ENCODE data around the gene PRPF40A.

DNA sequence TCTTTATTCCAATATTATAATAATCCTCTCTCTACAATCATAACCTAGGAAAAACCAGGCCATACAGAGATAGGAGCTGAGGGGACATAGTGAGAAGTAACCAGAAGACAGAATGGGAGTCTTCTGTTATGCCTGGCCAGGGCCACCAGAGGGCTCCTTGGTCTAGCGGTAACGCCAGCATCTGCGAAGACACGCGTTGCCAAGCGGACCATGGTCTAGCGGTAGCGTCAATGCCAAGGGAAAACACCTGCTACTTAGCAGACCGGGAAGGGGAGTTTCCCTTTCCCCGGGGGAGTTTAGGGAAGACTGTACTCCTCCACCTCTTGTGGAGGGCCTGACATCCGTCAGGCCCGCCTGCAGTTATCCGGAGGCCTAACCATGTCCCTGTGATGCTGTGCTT lies 37.8 kb upstream of the PRPF40A start:
- TF ChIP-seq, protein P1, sequence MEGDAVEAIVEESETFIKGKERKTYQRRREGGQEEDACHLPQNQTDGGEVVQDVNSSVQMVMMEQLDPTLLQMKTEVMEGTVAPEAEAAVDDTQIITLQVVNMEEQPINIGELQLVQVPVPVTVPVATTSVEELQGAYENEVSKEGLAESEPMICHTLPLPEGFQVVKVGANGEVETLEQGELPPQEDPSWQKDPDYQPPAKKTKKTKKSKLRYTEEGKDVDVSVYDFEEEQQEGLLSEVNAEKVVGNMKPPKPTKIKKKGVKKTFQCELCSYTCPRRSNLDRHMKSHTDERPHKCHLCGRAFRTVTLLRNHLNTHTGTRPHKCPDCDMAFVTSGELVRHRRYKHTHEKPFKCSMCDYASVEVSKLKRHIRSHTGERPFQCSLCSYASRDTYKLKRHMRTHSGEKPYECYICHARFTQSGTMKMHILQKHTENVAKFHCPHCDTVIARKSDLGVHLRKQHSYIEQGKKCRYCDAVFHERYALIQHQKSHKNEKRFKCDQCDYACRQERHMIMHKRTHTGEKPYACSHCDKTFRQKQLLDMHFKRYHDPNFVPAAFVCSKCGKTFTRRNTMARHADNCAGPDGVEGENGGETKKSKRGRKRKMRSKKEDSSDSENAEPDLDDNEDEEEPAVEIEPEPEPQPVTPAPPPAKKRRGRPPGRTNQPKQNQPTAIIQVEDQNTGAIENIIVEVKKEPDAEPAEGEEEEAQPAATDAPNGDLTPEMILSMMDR (IDR thresholded peaks at IDR 0.05; ENCODE audit: control extremely low read depth in 1 of 3, insufficient read depth in 1 of 3, low read depth in 1 of 3, low read length in 3 of 3): peak; percentile 56 to 78 (median 77)
- TF ChIP-seq SIN3A (conservative IDR thresholded peaks at IDR 0.05 in 1 of 2, IDR thresholded peaks at IDR 0.05 in 1 of 2; ENCODE audit: low read depth in 1 of 2, low read length in 2 of 2) (no peak), POLR2AphosphoS5 (IDR thresholded peaks at IDR 0.05; ENCODE audit: low read depth, low read length) (no peak)

All from H1 (cell line).